SK-N-MC (cell line): Measurements from ENCODE around the gene KCNH4.

Source experiments
- EZH2 ChIP-seq: fragments of 200-600 bp; sonication (generic); IDR thresholded peaks from one replicate; pipeline ENCODE4 v1.6.1; 2017; ENCODE audit warnings: antibody characterized with exemption
- POLR2AphosphoS5 ChIP-seq: IDR thresholded peaks from 2 replicates; pipeline ENCODE4 v1.6.1; 2012; ENCODE audit warnings: mild to moderate bottlenecking, low read depth, low read length, borderline replicate concordance

GRCh38 chr17:42141382-42141781 lies 39.6 kb downstream of the KCNH4 start:
- TF ChIP-seq POLR2AphosphoS5 (no peak), EZH2 (no peak)
